WI38 (cell line): ENCODE data around the gene HDGFL2.
"Not testable (repeated sequence)": the region's sequence is repeated elsewhere in the genome, so short reads cannot be mapped to it uniquely, and the experiment has no call there.

ENCODE experiments used
- H3K4me3 ChIP-seq: 2 replicates; pipeline ENCODE4 v1.5.1; 2011; ENCODE audit warnings: low read depth, mild to moderate bottlenecking, control low read depth, low read length
- TF ChIP-seq, protein P1 (sequence below): IDR thresholded peaks from 2 replicates; pipeline ENCODE4 v1.5.1; 2012; ENCODE audit warnings: low read depth, mild to moderate bottlenecking, control low read depth, low read length

HDGFL2 gene

DNA sequence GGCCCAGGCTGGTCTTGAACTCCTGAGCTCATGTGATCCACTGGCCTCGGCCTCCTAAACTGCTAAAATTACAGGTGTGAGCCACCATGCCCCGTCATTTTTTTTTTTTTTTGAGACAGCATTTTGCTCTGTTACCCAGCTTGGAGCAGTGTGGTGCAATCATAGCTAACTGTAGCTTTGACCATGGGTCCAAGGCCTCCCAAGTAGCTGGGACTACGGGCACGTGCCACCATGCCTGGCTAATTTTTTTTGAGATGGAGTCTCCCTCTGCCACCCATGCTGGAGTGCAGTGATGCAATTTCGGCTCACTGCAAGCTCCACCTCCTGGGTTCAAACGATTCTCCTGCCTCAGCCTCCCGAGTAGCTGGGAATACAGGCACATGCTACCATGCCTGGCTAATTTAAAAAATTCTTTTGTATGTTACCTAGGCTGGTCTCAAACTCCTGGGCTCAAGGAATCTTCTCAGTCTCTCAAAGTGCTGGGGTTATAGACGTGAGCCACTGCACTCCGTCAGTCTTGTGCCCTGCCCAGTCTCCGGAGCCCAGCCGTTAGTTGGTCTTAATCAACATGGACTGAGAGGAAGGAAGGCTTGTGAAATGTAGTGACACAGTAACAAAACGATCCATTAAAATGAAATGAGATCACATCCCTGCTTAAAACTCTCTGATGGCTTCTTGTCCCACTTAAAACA, 69.2 kb downstream of the HDGFL2 start:
- TF ChIP-seq, protein P1, sequence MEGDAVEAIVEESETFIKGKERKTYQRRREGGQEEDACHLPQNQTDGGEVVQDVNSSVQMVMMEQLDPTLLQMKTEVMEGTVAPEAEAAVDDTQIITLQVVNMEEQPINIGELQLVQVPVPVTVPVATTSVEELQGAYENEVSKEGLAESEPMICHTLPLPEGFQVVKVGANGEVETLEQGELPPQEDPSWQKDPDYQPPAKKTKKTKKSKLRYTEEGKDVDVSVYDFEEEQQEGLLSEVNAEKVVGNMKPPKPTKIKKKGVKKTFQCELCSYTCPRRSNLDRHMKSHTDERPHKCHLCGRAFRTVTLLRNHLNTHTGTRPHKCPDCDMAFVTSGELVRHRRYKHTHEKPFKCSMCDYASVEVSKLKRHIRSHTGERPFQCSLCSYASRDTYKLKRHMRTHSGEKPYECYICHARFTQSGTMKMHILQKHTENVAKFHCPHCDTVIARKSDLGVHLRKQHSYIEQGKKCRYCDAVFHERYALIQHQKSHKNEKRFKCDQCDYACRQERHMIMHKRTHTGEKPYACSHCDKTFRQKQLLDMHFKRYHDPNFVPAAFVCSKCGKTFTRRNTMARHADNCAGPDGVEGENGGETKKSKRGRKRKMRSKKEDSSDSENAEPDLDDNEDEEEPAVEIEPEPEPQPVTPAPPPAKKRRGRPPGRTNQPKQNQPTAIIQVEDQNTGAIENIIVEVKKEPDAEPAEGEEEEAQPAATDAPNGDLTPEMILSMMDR = no peak
- no peak overlapping the region for H3K4me3 ChIP-seq

DNA sequence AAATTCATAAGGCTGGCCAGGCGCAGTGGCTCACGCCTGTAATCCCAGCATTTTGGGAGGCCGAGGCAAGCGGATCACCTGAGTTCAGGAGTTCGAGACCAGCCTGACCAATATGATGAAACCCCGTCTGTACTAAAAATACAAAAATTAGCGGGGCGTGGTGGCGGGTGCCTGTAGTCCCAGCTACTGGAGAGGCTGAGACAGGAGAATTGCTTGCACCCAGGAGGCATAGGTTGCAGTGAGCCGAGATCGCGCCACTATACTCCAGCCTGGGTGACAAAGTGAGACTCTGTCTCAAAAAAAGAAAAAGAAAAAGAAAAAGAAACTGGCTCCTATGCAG, 69.7 kb downstream of the HDGFL2 start:
- H3K4me3 ChIP-seq = not testable (repeated sequence)

DNA sequence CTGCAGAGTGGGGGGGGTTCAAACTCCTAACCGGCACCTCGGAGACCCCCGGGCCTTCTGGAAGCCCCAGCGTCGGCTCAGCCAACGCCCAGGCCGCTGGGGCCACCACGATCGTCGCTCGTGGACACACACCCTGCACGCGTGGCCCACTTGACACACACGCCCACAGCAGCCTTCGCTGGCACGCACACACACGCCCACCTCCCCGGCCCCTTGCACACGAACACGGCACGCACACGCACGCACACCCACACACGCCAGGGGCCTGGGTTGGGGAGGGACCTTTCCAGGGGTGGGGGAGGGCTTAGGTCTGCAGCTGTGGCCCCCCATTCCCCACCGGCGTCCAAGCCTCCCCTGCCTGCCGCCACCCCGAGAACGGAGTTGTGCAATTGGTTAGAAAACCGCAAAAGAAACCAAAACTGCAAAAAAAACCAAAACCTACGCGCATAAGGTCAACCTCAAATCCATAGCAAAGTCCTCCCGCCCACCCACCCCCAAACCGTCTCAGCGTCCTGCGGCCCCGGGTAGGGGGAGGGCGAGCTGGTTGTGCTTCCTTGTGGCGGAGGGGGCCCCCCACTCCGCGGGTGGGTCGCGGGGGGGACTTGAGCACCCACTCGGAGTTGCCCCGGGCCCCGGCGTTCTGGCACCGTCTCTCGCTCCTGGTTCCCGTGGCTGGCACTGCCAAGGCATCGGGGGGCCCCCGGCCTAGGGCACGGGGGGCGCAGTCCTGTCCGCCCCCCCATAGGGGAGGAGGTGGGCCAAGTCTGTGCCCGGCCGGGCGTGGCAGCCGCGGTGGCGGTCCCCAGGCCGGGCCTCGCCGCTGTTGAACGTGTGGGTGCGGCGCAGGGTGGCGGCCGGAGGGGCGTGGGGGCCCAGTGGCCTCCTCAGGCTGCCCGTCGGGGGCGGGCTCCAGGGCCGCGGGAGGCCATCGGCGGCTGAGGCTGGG, 71.1 kb downstream of the HDGFL2 start:
- H3K4me3 ChIP-seq = no peak overlapping the region

DNA sequence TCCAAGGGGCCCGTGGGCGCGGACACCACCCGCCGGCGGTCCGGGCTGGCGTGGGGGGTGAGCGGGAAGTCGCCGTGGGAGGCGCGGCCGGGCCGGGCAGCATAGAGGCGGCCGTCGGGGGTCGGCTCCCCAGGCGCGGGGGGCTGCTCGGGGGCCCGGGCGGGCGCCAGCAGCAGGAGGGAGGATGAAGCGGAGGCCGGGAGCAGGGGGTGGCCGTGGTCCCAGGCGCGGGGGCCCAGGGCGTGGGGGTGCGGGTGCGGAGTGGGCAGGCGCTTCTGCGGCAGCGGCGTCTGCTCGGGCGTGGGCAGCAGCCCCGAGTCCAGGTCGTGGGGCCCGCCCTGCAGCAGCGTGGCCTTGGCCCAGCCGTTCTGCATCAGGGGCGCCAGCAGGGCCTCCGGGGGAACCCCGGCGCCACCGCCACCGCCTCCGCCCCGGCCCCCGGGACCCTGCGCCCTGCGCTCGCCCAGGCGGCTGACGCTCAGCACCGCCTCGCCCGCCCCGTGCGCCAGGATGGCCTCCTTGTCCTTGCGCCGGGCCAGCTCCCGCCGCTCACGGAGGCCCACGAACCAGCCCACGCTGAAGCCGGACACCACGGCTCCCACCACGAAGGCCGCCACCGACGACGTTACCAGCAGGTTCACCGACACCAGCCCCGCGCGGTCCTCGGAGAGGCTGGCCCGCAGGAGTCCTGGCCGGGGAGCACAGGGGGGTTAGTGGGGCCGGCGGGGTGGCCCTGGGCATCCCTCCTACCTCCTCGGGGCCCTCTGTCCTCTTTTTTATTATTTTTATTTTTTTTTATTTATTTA, 71.9 kb downstream of the HDGFL2 start:
- no peak overlapping the region for H3K4me3 ChIP-seq
- TF ChIP-seq, protein P1 = no peak

More for the DNA sequence above, 71.1 kb downstream of the HDGFL2 start:
- TF ChIP-seq, protein P1 = no peak

DNA sequence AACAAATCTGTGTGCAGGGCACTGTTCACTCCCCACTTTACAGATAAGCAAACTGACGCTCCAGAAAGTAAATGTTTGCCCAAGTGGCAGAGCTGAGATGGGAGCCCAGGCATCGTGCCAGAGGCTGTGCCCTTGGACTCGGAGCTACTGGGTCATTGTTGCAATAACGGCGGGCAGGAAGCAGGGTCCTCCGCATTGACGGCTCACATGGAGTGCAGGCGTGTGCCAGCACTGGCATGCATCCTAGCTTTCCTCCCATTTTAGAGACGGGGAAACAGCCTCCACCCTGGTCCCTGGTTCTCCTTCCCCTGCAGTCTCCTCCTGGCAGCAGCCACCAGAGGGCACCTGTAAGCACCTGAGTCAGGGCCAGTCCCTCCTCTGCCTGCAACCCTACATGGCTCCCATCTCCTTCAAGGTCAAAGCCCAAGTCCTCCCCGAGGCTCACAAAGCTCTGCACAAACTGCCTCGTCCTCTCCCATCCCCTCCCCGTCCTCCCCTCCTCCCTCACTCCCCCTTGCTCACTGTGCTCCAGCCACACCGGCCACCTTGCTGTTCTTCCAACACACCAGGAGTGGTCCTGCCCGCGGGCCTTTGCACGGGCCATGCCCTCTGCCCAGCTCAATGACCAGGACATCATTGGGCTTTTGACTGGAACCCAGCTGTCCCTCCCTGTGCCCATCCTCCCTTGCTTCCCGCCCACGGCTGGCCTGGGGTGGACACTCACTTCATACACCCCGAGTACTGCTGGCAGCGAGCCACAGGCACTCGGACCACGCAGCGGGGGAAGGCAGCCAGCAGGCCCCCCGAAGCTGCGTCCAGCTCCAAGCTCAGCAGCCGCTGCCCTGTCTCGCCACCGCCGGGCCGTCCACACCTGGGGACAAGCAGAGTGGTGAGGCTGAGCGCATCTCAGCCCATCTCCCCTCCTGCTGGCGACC, 75.5 kb downstream of the HDGFL2 start:
- no peak overlapping the region for H3K4me3 ChIP-seq
- TF ChIP-seq, protein P1 = peak; percentile 19; the same call in 1 of the 2 replicates

DNA sequence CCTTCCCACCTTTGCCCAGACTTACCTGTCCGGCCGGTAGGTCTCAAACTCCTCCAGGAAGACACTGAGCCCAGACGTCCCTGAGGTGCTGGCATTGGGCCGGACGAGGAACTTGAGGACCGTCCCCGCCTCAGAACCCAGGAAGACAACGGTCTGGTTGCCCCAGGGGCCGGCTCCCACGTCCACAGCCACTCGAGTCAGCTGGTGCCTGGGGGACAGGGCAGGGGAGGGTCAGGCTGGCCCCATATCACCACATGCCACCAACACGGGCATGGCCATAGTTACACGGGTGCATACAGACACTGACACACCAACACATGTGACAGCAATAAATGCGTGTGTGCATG, 76.1 kb downstream of the HDGFL2 start:
- TF ChIP-seq, protein P1 = no peak
- no peak overlapping the region for H3K4me3 ChIP-seq

DNA sequence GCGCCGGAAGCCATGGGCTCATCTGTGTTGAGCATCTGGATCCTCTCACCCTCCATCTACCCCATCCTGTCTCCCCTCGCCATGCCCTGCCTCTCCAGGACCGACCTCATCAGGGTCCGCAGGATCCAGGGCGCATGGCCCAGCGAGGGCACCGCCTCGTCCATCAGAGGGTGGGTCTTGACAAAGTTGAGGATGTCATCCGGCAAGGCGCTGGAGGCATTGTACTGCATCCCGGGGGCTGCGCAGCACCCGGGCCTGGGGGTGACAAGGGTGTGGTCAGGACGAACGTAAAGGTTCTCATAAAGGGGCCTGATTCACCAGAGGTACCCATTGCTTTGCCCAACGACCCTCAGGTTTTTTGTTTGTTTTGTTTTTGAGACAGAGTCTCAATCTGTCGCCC, 77.9 kb downstream of the HDGFL2 start:
- TF ChIP-seq, protein P1 = no peak
- H3K4me3 ChIP-seq = no peak overlapping the region
